CD14-positive monocyte (primary cell): ENCODE measurements around the gene PEMT. TPM values are rescaled to one million over a fixed set of nuclear protein-coding genes. Genes with fewer than 3 reads are reported as not detected.
A peak's percentile ranks its signal among the peaks of the same experiment; 100 is the strongest.

ENCODE experiments used
- DNase-seq, 3 donors: peaks; one replicate each; pipeline ENCODE4 v3.0.0-alpha.2; 2011 to 2022
- H2AFZ ChIP-seq: 2 replicates; pipeline ENCODE4 v1.6.0; 2012; ENCODE audit warnings: mild to moderate bottlenecking, low read depth, low read length, inconsistent platforms; ENCODE audit not compliant: insufficient read depth, poor library complexity, severe bottlenecking
- H3K27ac ChIP-seq, 2 donors: 1 replicate in 1 of 2; 2 replicates in 1 of 2; pipeline ENCODE4 v1.5.1; 2012 to 2013; ENCODE audit warnings: low read length in 2 of 2, control low read depth in 1 of 2, inconsistent platforms in 1 of 2, low read depth in 1 of 2, mild to moderate bottlenecking in 1 of 2
- H3K27me3 ChIP-seq, 2 donors: one replicate each; pipeline versions ENCODE4 v1.6.0 to v1.6.1; 2011 to 2013; ENCODE audit warnings: low read length in 2 of 2; ENCODE audit not compliant: control insufficient read depth in 2 of 2, insufficient read depth in 2 of 2
- H3K36me3 ChIP-seq, 2 donors: replicated peaks in 1 of 2; 1 replicate in 1 of 2; 2 replicates in 1 of 2; pipeline versions ENCODE4 v1.5.1 to v1.6.1; 2012 to 2013; ENCODE audit warnings: low read length in 2 of 2, control low read depth in 1 of 2, inconsistent platforms in 1 of 2, mild to moderate bottlenecking in 1 of 2; ENCODE audit not compliant: insufficient read depth in 2 of 2, control insufficient read depth in 1 of 2
- H3K4me1 ChIP-seq, 2 donors: 1 replicate in 1 of 2; 2 replicates in 1 of 2; pipeline versions ENCODE4 v1.5.1 to v1.6.1; 2012 to 2013; ENCODE audit warnings: low read length in 2 of 2, control low read depth in 1 of 2, inconsistent platforms in 1 of 2, mild to moderate bottlenecking in 1 of 2, moderate library complexity in 1 of 2; ENCODE audit not compliant: insufficient read depth in 2 of 2, control insufficient read depth in 1 of 2
- H3K4me2 ChIP-seq: replicated peaks from 2 replicates; pipeline ENCODE3; 2012; ENCODE audit warnings: low read length, moderate library complexity, mild to moderate bottlenecking; ENCODE audit not compliant: poor library complexity, severe bottlenecking; ENCODE audit errors: extremely low read depth
- H3K4me3 ChIP-seq, 3 experiments: fragments of 200-600 bp in 1 of 3; sonication (generic) in 1 of 3; replicated peaks in 1 of 3; 1 replicate in 2 of 3; 2 replicates in 1 of 3; pipeline ENCODE4 v1.5.1; 2011 to 2013; ENCODE audit warnings: low read length in 3 of 3, mild to moderate bottlenecking in 3 of 3, control low read depth in 2 of 3, low read depth in 2 of 3, inconsistent platforms in 1 of 3, moderate library complexity in 1 of 3
- H3K79me2 ChIP-seq: 2 replicates; pipeline ENCODE4 v1.6.0; 2012; ENCODE audit warnings: mild to moderate bottlenecking, control low read depth, inconsistent platforms, low read length, moderate library complexity; ENCODE audit not compliant: insufficient read depth
- H3K9ac ChIP-seq: 2 replicates; pipeline ENCODE4 v1.6.0; 2017; ENCODE audit warnings: low read length, mild to moderate bottlenecking; ENCODE audit not compliant: insufficient read depth, poor library complexity, severe bottlenecking
- H3K9me3 ChIP-seq, 2 donors: replicated peaks in 1 of 2; 1 replicate in 1 of 2; 2 replicates in 1 of 2; pipeline versions ENCODE4 v1.5.1 to v1.6.1; 2012 to 2013; ENCODE audit warnings: low read length in 2 of 2, control low read depth in 1 of 2; ENCODE audit not compliant: control insufficient read depth in 1 of 2, insufficient read depth in 1 of 2
- H4K20me1 ChIP-seq: 2 replicates; pipeline ENCODE4 v1.6.0; 2012; ENCODE audit warnings: mild to moderate bottlenecking, low read length, control low read depth, moderate library complexity; ENCODE audit not compliant: insufficient read depth
- H3K27ac Mint-ChIP-seq, 7 donors: one replicate each; pipeline ENCODE4 v1.8.0; 2020; ENCODE audit warnings: mild to moderate bottlenecking in 7 of 7, mixed read lengths in 7 of 7, moderate library complexity in 6 of 7, inconsistent platforms in 2 of 7
- H3K27me3 Mint-ChIP-seq, 3 donors: one replicate each; pipeline ENCODE4 v1.8.0; 2021 to 2022; ENCODE audit warnings: low read depth in 3 of 3, mild to moderate bottlenecking in 3 of 3, mixed read lengths in 3 of 3, moderate library complexity in 3 of 3, inconsistent platforms in 1 of 3
- H3K36me3 Mint-ChIP-seq, 2 donors: one replicate each; pipeline ENCODE4 v1.8.0; 2020; ENCODE audit warnings: mixed read lengths in 2 of 2, inconsistent platforms in 1 of 2, mild to moderate bottlenecking in 1 of 2
- H3K4me1 Mint-ChIP-seq: one replicate; pipeline ENCODE4 v1.8.0; 2020; ENCODE audit warnings: mild to moderate bottlenecking, mixed read lengths
- H3K4me3 Mint-ChIP-seq, 2 donors: one replicate each; pipeline ENCODE4 v1.8.0; 2020; ENCODE audit warnings: mild to moderate bottlenecking in 2 of 2, mixed read lengths in 2 of 2, moderate library complexity in 1 of 2
- H3K9me3 Mint-ChIP-seq, 7 donors: one replicate each; pipeline ENCODE4 v1.8.0; 2020 to 2022; ENCODE audit warnings: mixed read lengths in 7 of 7, mild to moderate bottlenecking in 6 of 7, moderate library complexity in 6 of 7, inconsistent platforms in 2 of 7
- CTCF ChIP-seq: fragments of 200-600 bp; IDR thresholded peaks from one replicate; pipeline ENCODE4 v1.8.0; 2022; ENCODE audit warnings: antibody characterized with exemption, mild to moderate bottlenecking
- WGBS: methylation state at CpG from one replicate; pipeline ENCODE4 v1.1.5; 2013; ENCODE audit warnings: missing lambda C conversion rate; ENCODE audit not compliant: insufficient coverage; 5-methylcytosine and 5-hydroxymethylcytosine counted together
- intact Hi-C, 2 donors: fragments of 100-400 bp; cut with micrococcal nuclease; formaldehyde crosslinking; loops; one replicate each; pipeline versions ENCODE4 v1.15.0 to v1.15.1; 2023
- polyA plus RNA-seq, 3 donors: library from polyadenylated mRNA; depleted of rRNA in 1 of 3; unstranded in 2 of 3; stranded (reverse) in 1 of 3; fragments of 300-500 nt in 2 of 3; fragments of >200 nt in 1 of 3; fragmentation: Illumina TruSeq in 2 of 3; gene quantifications; 1 replicate in 2 of 3; 2 replicates in 1 of 3; pipeline ENCODE4 v1.2.3, GENCODE V29; 2012 to 2021

The PEMT gene
- polyA plus RNA-seq, 3 donors, result 26.7 to 41.0 (median 38.4) TPM

- Histone ChIP-seq H3K9me3 (no peaks in the 10 kb centered on the region), H2AFZ (no peak overlapping the region), H3K36me3 (no peaks in the 10 kb centered on the region), H3K27me3 (no peaks in the 10 kb centered on the region), H3K4me3 (no peak overlapping the region), H3K79me2 (no peaks in the 10 kb centered on the region), H3K4me2 (no peak overlapping the region), H3K4me1 (no peaks in the 10 kb centered on the region), H3K27ac (no peak overlapping the region), H3K9ac (no peak overlapping the region), H4K20me1 (no peaks in the 10 kb centered on the region)
- Mint-ChIP-seq H3K4me3 (no peak overlapping the region), H3K9me3 (no peaks in the 10 kb centered on the region), H3K27ac (no peak overlapping the region), H3K36me3 (peaks cover 0 to 3% of the 10 kb centered on the region in 2 donors), H3K27me3 (peaks cover 0 to 2% (median 2%) of the 10 kb centered on the region in 3 donors), H3K4me1 (peaks cover 1% of the 10 kb centered on the region)
- no peak for TF ChIP-seq CTCF
- 56% methylated on average over 24 of the region's 29 CpGs for WGBS
- no peak for DNase-seq
- intact Hi-C loops, result no loop called here
Measured at GRCh38 chr17:17511881-17512858, 79.3 kb downstream of the PEMT start.

GRCh38 chr17:17511293-17511741, 80.2 kb downstream of the PEMT start:
- Histone ChIP-seq H2AFZ (no peak overlapping the region), H3K4me3 (no peak overlapping the region), H3K27me3 (no peaks in the 10 kb centered on the region), H3K4me1 (no peaks in the 10 kb centered on the region), H3K9ac (peak overlapping the region; percentile 8), H3K27ac (no peak overlapping the region), H3K36me3 (no peaks in the 10 kb centered on the region), H4K20me1 (no peaks in the 10 kb centered on the region), H3K9me3 (no peaks in the 10 kb centered on the region), H3K79me2 (no peaks in the 10 kb centered on the region), H3K4me2 (no peak overlapping the region)
- H3K36me3 Mint-ChIP-seq, result peaks cover 0 to 3% of the 10 kb centered on the region in 2 donors
- no peak overlapping the region for H3K4me3 Mint-ChIP-seq
- no peaks in the 10 kb centered on the region for H3K9me3 Mint-ChIP-seq
- WGBS, result 50% methylated on average over 7 of the region's 12 CpGs
- H3K4me1 Mint-ChIP-seq, result peaks cover 1% of the 10 kb centered on the region
- no peak for DNase-seq
- peak overlapping the region in 2 of 7 donors; percentile 50 to 55 for H3K27ac Mint-ChIP-seq
- TF ChIP-seq CTCF, result no peak
- peaks cover 0 to 2% (median 2%) of the 10 kb centered on the region in 3 donors for H3K27me3 Mint-ChIP-seq
- intact Hi-C loops, result no loop called here
